Loucy (cell line): ENCODE results near the gene ATP11B.

Experiments
- H2AFZ ChIP-seq: fragments of 200-600 bp; sonication (generic); 2 replicates; pipeline ENCODE4 v1.6.0; 2016; ENCODE audit warnings: antibody characterized with exemption, mild to moderate bottlenecking, low read length, moderate library complexity
- H3F3A ChIP-seq: fragments of 200-600 bp; 2 replicates; pipeline ENCODE4 v1.6.0; 2016; ENCODE audit warnings: antibody characterized with exemption, low read depth, mild to moderate bottlenecking
- H3K27me3 ChIP-seq: fragments of 200-600 bp; sonication (generic); 2 replicates; pipeline ENCODE4 v1.6.1; 2014; ENCODE audit warnings: low read length, mild to moderate bottlenecking; ENCODE audit not compliant: insufficient read depth, poor library complexity, severe bottlenecking
- H3K36me3 ChIP-seq: fragments of 200-600 bp; sonication (generic); 2 replicates; pipeline ENCODE4 v1.6.1; 2016; ENCODE audit warnings: low read length; ENCODE audit not compliant: insufficient read depth
- H3K4me1 ChIP-seq: fragments of 200-600 bp; sonication (generic); 2 replicates; pipeline ENCODE4 v1.5.1; 2014; ENCODE audit warnings: low read length, mild to moderate bottlenecking; ENCODE audit not compliant: insufficient read depth, poor library complexity, severe bottlenecking
- H3K4me2 ChIP-seq: fragments of 200-600 bp; sonication (generic); 2 replicates; pipeline ENCODE4 v1.6.0; 2014; ENCODE audit warnings: antibody characterized with exemption, low read length, low read depth, mild to moderate bottlenecking; ENCODE audit not compliant: poor library complexity, severe bottlenecking
- H3K4me3 ChIP-seq: fragments of 200-600 bp; sonication (generic); 2 replicates; pipeline ENCODE4 v1.5.1; 2014; ENCODE audit warnings: low read length, mild to moderate bottlenecking, mixed read lengths; ENCODE audit not compliant: poor library complexity, severe bottlenecking
- H3K79me2 ChIP-seq: fragments of 200-600 bp; sonication (generic); 2 replicates; pipeline ENCODE4 v1.6.1; 2014; ENCODE audit warnings: low read length; ENCODE audit not compliant: insufficient read depth
- H3K9ac ChIP-seq: fragments of 200-600 bp; sonication (generic); 2 replicates; pipeline ENCODE4 v1.6.0; 2014; ENCODE audit warnings: mild to moderate bottlenecking, low read depth, low read length, moderate library complexity; ENCODE audit not compliant: poor library complexity, severe bottlenecking
- H3K9me2 ChIP-seq: fragments of 200-600 bp; sonication (generic); replicated peaks from 2 replicates; pipeline ENCODE4 v1.6.1; 2016; ENCODE audit warnings: low read depth, low read length, mixed read lengths
- H3K9me3 ChIP-seq: fragments of 200-600 bp; sonication (generic); 2 replicates; pipeline ENCODE4 v1.6.1; 2014; ENCODE audit warnings: mild to moderate bottlenecking, antibody characterized with exemption, low read length, low read depth; ENCODE audit not compliant: insufficient read depth
- H4K20me1 ChIP-seq: fragments of 200-600 bp; sonication (generic); 2 replicates; pipeline ENCODE4 v1.6.0; 2014; ENCODE audit warnings: antibody characterized with exemption, low read length, mild to moderate bottlenecking; ENCODE audit not compliant: insufficient read depth, poor library complexity, severe bottlenecking
- CTCF ChIP-seq: fragments of 200-600 bp; sonication (generic); conservative IDR thresholded peaks from 2 replicates; pipeline ENCODE4 v1.5.1; 2014; ENCODE audit warnings: mild to moderate bottlenecking, antibody characterized with exemption, low read length
- EZH2phosphoT487 ChIP-seq: fragments of 200-600 bp; IDR thresholded peaks from 2 replicates; pipeline ENCODE4 v1.6.1; 2018; ENCODE audit warnings: antibody characterized with exemption, mild to moderate bottlenecking, moderate library complexity, borderline replicate concordance

ATP11B gene

GRCh38 chr3:182814419-182815062, 21.2 kb downstream of the ATP11B start:
- TF ChIP-seq EZH2phosphoT487, result no peak
- no peak for TF ChIP-seq CTCF
- Histone ChIP-seq H3K36me3 (no peaks in the 10 kb centered on the region), H3K27me3 (peaks cover 82% of the 10 kb centered on the region), H3K4me3 (no peak overlapping the region), H3K9me2 (no peaks in the 10 kb centered on the region), H3K79me2 (no peaks in the 10 kb centered on the region), H3K4me1 (no peaks in the 10 kb centered on the region), H2AFZ (no peak overlapping the region), H4K20me1 (no peaks in the 10 kb centered on the region), H3K9ac (no peak overlapping the region), H3F3A (no peaks in the 10 kb centered on the region), H3K9me3 (no peaks in the 10 kb centered on the region), H3K4me2 (no peak overlapping the region)

- Histone ChIP-seq H3K9me2 (no peaks in the 10 kb centered on the region), H3K36me3 (no peaks in the 10 kb centered on the region), H3K79me2 (no peaks in the 10 kb centered on the region), H3F3A (no peaks in the 10 kb centered on the region), H3K9me3 (no peaks in the 10 kb centered on the region), H3K27me3 (peaks cover 66% of the 10 kb centered on the region), H3K9ac (no peak overlapping the region), H2AFZ (no peak overlapping the region), H3K4me1 (no peaks in the 10 kb centered on the region), H3K4me2 (no peak overlapping the region), H4K20me1 (no peaks in the 10 kb centered on the region), H3K4me3 (no peak overlapping the region)
- TF ChIP-seq CTCF (no peak), EZH2phosphoT487 (no peak)
These were observed 22.9 kb downstream of the ATP11B start for GRCh38 chr3:182816181-182816580.

GRCh38 chr3:182818296-182818978, 25.1 kb downstream of the ATP11B start:
- peaks cover 43% of the 10 kb centered on the region for H3K27me3 ChIP-seq
- no peaks in the 10 kb centered on the region for H3F3A ChIP-seq
- H4K20me1 ChIP-seq, result no peaks in the 10 kb centered on the region
- TF ChIP-seq CTCF (no peak), EZH2phosphoT487 (no peak)
- no peaks in the 10 kb centered on the region for H3K9me2 ChIP-seq
- no peak overlapping the region for H3K4me3 ChIP-seq
- H3K9me3 ChIP-seq, result no peaks in the 10 kb centered on the region
- no peak overlapping the region for H3K9ac ChIP-seq
- no peaks in the 10 kb centered on the region for H3K4me1 ChIP-seq
- H3K4me2 ChIP-seq, result no peak overlapping the region
- H3K36me3 ChIP-seq, result no peaks in the 10 kb centered on the region
- H3K79me2 ChIP-seq, result no peaks in the 10 kb centered on the region
- no peak overlapping the region for H2AFZ ChIP-seq
